GOT3 (cell line): ENCODE results near the gene HSPB3.
A peak's percentile ranks its signal among the peaks of the same experiment; 100 is the strongest.
"Not testable (repeated sequence)": the region's sequence is repeated elsewhere in the genome, so short reads cannot be mapped to it uniquely, and the experiment has no call there.

Experiments used
- DNase-seq: peaks from one replicate; lab custom pipeline; 2025; ENCODE audit warnings: mixed read lengths; lab: John Stamatoyannopoulos, UW

The HSPB3 gene, protein sequence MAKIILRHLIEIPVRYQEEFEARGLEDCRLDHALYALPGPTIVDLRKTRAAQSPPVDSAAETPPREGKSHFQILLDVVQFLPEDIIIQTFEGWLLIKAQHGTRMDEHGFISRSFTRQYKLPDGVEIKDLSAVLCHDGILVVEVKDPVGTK

DNA sequence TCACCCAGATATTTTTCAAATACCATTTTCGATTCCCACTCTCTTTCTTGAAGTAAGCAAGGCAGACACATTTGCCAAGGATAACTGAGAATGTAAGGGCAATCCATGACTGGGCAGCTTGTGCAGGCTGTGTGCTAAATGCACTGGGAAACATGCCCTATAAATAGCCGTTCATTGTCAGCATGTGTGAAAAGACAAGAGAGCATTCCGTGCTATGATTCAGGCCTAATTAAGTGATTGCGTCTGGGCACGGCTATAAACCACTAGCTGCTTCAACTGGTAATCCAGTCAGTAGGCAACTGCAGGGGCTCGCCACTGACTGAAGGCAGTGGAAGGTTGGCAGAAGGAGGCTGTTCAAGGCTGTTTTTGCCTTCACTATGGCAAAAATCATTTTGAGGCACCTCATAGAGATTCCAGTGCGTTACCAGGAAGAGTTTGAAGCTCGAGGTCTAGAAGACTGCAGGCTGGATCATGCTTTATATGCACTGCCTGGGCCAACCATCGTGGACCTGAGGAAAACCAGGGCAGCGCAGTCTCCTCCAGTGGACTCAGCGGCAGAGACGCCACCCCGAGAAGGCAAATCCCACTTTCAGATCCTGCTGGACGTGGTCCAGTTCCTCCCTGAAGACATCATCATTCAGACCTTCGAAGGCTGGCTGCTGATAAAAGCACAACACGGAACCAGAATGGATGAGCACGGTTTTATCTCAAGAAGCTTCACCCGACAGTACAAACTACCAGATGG lies at the start of gene HSPB3:
Gene HSPB3 (plus strand): TSS at position 287 of the 745 bp plus-strand sequence. CDS start 91 bp downstream, at position 378.
- peak; percentile 11 for DNase-seq

DNA sequence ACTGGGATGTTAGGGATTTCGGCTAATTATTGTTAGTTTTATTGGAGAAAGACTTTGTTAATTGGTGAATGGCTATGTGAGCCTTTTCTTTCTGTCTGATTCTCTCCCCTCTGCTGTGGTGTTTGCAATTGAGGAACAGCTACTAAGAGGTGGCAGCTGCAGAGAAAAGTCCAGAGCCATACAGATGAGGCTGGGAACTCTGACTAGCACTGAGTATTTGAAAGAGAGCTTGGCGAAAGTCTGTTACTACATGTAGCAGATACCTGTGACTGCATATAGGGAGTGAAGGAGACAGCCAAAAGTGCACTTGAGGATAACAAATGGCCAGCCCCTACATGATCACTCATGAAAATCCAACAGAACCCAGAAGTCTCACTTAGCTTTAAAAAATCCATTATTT lies 44.3 kb upstream of the HSPB3 start:
- no peak for DNase-seq

DNA sequence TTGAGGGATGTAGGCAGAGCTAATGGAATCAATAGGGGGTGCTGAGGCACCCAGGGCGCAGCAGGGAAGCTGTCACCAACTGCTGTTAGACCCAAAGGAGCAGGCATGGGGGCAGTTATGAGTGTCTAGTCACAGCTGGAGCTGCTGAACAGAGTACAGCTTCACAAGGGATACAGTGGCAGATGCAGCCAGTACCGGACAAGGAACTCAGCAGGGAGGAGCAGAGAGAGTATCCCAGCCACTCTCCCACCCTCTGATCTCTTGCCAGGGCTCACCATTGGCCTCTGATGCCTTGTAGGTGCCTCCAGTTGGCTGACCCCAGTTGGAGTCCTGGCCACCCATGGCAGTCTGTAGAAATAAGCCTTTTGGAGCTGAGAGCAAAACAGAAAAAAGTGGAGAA lies 42.6 kb upstream of the HSPB3 start:
- DNase-seq = no peak

DNA sequence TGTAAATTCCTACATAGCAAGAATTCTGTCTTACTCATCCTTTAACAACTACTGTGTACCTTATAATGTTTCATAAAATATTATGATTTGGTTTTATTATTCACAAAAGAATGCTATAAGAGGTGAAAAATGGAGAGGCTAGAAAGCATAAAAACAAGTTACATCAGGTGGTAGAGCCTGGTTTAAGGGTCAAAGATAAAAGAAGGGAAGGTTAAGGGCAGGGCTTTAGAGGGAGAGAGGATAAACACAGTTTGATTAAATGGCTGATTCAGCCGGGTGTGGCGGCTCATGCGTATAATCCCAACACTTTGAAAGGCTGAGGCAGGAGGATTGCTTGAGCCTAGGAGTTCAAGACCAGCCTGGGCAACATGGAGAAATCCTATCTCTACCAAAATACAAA lies 40.4 kb upstream of the HSPB3 start:
- DNase-seq = no peak

DNA sequence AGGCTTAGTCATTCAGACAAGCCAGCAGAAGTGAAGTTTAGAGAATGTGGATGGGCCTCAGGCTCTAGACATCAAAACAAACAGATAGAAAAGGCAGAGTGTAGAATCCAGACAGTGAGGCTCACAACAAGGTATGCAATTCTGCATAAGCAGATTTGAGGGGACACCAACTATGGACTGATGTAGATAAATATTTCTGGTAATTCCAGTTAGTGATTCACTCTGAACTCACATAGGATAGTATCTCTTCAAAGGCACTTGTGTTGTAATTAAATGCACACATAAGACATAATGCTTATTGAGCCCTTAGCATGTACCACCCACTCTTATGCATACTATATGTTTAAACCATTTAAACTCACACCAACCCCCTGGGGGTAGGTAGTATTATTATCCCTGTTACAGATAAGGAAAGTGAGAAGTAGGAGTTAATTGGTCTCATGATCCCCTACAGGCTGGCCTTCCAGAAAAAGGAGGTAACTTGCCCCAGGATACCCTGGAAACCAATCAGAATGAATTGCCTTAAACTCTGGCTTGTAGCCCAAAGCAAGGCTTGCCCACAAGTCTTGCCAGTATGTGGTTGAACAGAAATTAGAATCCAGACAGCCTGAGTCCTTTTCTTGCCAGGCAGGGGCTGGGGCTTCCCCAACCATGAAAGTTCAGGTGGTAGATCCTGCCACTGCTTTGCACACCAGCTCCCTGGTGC lies 39.5 kb upstream of the HSPB3 start:
- DNase-seq = no peak

DNA sequence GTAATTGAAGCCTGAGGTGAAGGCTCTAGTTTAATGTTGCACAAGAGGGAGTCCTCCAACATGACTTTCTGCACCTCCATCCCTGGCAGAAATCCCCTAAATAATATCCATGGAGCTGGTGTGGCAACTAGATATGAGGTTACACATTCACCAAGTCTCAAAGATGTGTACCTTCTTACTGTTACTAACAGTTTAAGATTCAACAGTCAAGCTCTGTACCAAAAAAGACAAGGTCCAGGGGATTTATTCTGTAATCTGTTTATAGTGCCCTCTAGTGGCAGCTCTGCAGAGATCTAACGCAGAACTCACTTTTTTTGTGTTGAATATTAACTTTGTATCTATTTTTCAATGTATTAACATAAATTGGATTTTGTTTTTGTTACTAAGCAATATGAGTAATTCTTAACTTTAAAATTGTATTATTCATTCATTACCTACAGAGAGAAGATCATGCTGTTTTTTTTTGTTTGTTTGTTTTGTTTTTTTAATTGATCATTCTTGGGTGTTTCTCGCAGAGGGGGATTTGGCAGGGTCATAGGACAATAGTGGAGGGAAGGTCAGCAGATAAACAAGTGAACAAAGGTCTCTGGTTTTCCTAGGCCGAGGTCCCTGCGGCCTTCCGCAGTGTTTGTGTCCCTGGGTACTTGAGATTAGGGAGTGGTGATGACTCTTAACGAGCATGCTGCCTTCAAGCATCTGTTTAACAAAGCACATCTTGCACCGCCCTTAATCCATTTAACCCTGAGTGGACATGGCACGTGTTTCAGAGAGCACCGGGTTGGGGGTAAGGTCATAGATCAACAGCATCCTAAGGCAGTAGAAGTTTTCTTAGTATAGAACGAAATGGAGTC lies 35.7 kb upstream of the HSPB3 start:
- not testable (repeated sequence) for DNase-seq

DNA sequence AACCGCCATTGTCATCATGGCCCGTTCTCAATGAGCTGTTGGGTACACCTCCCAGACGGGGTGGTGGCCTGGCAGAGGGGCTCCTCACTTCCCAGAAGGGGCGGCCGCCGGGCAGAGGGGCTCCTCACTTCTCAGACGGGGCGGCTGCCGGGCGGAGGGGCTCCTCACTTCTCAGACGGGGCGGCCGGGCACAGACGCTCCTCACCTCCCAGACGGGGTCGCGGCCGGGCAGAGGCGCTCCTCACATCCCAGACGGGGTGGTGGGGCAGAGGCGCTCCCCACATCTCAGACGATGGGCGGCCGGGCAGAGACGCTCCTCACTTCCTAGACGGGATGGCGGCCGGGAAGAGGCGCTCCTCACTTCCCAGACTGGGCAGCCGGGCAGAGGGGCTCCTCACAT lies 35.0 kb upstream of the HSPB3 start:
- DNase-seq = not testable (repeated sequence)

DNA sequence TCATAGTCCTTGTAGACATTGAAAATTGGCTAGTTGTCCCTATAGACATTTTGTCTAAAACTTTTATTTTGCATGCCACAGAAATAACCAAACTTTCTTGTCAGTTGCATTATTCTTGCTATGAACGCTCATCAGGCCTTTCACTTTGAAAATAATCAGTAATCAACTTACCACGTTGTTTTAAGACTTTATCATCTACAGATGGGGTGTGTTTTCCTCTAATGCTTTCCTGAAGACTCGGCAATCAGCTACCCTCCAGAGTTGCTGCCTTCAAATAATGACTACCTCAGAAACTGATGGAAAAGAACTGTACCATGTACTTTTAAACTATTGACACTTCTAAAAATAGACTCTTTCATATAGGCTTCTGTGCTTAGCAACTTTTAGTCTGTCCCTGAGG lies 33.5 kb upstream of the HSPB3 start:
- DNase-seq = no peak

DNA sequence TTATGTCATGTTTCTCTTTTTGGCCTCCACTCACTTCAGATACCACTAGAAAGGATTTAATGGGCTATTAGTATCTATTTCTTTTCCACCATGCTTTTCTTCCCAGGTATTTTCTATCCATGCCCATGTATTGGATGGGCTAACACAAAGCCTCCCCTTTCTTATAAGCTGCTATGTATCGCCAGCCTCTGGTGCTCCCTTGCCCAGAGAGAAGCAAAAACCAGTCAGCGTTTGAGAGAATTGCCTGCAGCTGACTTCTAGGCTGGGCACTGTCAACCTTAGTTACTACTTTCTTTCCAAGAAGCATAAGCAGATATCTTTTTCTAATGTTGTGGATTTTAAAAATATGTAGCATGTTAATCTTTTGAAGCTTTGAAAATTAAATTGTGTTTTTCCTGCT lies 30.2 kb upstream of the HSPB3 start:
- no peak for DNase-seq

DNA sequence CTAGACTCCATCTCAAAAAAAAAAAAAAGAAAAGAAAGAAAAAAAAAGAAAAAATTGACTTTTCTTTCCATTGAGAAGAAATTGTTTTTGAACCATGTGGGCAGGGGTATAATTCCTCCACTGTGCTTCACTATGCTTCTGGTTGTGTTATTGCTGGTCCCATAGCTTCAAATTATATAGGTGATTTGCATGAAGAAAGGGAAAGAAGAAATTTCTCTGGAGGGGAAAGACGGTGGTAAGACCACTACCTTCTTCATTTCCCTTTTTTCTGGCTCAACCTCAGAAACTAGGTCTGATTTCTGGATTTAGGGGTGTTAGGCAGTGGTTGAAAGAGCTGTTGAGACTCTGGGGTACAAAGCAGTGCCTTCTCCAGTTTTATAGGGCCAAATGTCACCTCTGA lies 29.3 kb upstream of the HSPB3 start:
- no peak for DNase-seq

DNA sequence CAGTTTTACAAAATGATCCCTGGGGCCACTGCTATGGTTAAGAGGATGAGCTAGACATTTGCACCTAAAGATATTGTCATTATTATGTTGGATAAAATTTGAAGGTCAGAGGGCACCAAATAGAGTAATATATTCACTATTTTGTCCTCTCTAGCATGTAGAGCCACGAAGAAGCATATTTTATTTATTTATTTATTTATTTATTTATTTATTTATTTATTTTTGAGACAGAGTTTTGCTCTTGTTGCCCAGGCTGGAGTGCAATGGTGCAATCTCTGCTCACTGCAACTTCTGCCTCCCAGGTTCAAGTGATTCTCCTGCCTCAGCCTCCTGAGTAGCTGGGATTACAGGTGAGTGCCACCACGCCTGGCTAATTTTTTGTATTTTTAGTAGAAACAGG lies 20.8 kb upstream of the HSPB3 start:
- DNase-seq = not testable (repeated sequence)

DNA sequence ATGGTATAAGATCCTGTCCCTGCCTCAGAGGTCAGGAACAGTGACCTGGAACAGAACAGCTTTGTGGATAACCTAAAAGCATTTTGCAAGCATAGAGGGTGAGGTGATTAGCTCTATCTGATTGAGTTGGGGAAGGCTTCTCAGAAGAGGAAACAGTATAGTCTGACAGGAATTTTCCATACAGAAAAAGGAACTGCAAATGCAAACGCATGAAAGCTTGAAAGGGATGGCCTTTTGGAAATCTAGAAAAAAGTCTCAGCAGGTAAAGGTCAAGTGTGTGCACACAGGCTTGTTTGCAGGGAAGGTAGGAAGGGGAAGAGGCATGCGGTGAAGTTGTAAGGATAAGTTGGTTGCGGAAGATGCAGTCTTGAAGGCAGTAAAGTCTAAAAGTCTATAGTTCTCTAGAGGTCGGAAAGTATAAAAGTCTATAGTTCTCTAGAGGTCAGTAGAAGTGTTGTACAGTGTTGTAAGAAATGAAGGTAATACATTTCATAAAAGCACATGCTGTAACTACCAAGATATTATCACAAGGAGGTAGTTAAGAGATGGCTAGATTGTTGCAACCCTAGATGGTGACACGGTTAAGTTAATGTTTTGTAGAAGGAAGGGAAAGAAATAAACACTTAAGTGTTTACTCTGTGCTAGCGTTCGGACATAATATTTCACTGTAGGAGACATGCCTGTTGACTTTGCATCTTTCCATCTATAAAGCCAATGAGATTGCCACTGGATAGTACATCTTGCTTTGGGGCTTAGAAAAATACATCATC lies 16.7 kb upstream of the HSPB3 start:
- DNase-seq = no peak

DNA sequence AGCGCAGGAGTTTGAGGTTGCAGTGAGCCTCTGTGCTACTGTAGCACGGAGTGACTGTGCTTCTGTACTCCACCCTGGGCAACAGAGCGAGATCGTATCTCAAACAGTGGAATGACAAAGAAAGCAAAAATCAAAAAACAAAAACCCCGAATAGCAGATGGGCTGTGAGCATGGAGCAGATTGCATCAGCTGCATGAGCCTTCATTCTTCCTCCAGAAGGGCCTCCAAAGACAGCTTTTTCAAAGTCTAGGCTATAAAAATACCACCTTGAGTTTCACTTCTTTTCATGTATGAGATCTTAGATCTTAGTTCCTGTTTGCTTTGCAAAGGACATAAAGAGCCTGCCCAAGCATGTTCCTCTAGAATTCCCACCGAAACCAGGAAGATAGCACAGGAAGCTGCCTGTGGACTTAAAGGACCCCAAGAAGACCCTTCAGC lies 15.0 kb upstream of the HSPB3 start:
- no peak for DNase-seq

DNA sequence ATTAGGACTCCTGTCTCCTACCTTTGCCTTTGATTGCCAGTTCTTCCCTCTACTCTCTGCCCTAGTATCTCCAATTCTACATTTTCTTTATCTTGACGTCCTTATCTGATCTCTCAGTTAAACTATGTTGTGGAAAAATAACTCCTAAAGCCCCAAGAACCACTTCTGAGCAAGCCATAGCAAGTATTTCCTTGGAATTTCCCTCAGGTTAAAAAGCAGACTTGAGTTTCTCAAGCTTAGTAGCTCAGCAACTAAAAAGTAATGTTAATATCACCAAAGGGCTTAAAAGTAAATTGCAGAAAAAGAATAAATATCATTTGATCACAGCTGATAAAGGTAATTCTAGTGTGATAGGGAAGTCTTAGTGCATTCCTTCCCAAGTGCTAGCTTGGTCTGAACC lies 13.2 kb upstream of the HSPB3 start:
- DNase-seq = no peak

DNA sequence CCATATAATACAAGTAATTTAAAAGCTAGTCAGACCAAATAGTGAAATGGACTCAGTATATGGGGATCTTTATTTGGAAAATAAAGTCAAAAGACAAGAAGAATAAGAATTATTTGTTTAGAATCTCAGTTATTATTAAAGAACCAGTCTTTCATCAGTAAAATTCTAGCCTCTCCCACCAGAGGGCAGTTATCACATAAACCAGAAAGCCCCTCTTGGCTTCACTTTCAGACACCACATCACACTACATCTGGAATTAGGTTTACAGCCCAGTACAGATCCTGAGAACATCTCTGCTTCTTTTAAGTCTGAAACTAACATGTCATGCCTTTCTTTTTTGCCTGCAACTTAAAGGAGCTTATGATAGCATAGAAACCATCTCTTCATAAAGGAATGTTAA lies 12.2 kb upstream of the HSPB3 start:
- DNase-seq = no peak

DNA sequence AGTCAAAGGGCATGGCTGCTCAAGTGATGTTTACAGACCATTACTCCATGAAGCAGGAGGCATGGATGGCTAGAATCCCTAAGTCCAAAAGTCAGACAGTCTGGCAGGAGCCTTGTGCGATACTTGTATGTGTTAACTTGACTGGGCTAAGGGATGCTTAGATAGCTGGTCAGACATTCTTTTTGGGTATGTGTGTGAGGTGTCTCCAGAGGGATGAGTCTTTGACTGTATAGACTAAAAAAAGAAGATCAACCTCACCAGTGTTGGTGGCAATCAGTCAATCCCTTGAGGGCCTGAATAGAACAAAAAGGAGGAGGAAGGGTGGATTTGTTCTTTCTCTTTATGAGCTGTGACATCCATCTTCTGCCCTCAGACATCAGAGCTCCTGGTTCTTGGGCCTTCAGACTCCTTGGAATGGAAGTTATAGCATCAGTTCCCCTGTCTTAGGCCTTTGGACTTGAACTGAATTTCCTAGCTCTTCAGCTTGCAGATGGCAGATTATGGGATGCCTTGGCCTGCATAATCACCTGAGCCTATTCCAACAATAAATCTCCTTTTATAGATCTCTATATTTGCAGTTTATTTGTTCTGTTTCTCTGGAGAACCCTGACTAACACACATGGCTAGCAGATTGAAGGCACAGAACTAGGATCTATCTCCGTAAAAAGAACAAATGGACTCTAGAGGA lies 9.7 kb upstream of the HSPB3 start:
- no peak for DNase-seq

DNA sequence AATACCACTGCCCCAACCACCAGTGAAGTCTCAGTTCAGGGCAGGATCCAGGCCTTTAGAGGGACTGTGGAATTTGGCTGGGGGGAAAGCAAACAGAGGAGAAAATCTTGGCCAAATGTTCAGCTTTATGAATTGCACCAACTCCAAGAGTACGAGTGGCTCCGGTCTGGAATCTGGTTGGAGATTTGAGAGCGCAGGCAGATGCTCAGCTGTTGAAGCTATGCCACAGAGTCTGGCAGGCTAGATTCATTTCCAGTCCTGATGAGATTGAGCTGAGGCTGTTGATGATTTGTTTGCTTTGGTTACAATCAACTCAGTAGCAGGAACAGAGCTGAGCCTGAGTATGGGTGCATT lies 9.1 kb upstream of the HSPB3 start:
- no peak for DNase-seq

DNA sequence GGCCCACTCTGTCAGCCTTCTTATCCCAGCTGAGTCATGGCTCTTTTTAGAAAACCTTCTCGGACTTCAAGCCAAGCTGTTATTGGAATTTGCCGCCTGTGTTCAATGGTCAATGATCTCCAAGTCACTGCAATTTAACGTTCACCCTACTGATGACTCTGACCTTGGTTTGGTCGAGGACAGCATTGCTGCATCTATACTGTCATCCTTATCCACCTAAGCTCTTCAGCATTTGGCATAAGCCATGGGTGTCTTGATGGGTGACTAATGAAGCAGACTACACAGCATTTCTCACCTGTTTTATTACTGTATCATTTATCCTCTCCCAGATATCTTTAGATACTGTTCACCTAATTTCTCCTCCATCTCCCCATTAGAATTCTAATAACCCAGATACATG lies 5.6 kb upstream of the HSPB3 start:
- DNase-seq = no peak

DNA sequence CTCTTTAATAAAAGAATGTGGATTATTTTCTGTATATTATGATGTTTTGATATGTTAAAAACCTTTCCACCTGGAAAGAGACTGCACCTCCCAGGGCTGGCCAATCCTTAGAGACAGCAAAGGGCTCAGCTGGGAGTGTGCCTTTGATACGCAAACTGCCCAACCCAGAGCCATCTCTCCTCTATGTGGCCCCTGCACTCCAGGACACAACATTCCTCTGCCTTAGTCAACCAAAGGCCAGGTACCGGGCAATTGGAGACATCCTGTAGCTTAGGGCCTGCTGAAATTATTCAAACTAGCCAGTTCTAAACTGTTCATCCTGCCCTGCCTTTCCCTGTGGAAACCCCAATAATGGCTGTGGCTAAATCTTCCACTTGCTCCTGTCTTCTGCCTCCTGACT lies 5.0 kb upstream of the HSPB3 start:
- DNase-seq = no peak

DNA sequence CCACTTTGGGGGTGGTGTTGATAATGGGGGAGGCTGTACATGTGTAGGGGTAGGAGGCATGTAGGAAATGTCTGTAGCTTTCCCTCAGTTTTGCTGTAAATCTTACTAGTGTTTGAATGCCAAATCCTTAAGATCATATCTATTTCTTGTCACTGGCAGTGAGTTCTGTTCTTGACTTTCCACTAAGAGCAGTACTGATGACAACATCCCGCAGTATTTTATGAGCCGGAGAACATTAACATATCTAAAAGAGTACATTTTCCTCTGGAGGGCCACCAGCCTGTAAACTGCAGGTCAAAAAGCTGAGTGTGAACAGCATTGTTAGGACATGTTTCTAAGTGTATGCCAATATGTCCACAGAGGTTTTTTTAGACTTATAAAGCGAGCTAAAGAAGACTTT lies 2.5 kb upstream of the HSPB3 start:
- no peak for DNase-seq

DNA sequence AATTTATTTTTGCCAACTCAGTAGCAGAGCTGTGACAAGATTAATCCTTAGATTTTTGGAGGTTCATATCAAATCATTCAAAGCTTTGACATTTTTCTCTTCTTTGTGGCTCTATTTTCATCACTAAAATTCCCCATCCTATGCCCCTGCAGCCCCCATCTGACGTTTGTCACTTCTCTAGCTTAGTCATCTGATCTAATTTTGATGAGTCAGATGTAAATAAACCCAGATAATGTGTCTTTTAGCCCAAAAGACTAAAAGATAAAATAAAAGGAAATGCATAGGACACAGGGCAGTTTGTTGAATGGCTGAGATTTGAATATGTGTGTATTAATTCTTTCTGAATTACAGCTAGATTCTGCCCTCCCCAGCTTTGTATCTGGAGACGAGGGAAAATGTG lies 897 bp upstream of the HSPB3 start:
- no peak for DNase-seq
